HCT116 (cell line): ENCODE data around the gene GNAT1. TPM values are rescaled to one million over a fixed set of nuclear protein-coding genes. Genes with fewer than 3 reads are reported as not detected.

Experiments
- ATAC-seq: fragments of 200-7000 bp; cut with Tn5 transposase; 2 replicates; pipeline ENCODE4 v1.9.1; 2020; ENCODE audit warnings: mild to moderate bottlenecking, moderate library complexity
- BruUV-seq: library from RNA; stranded (reverse); fragments of 400-500 nt; replicated peaks from 2 replicates; lab custom pipeline; 2021; lab: Mats Ljungman, UMichigan
- CTCF ChIA-PET: fragments of 300-600 bp; sonication (Branson Sonifier 250); formaldehyde crosslinking; loops from one replicate; lab custom pipeline; 2021; ENCODE audit warnings: antibody characterized with exemption; lab: Charles Lee
- POLR2A ChIA-PET: fragments of 300-600, 350-600 bp; sonication (Branson Sonifier 250); formaldehyde crosslinking; loops from one replicate; lab custom pipeline; 2021; ENCODE audit warnings: antibody characterized with exemption; lab: Charles Lee
- RAD21 ChIA-PET, 2 experiments: fragments of 300-600 bp; sonication (Branson Sonifier 250); formaldehyde crosslinking; loops; one replicate each; lab custom pipeline; 2023; ENCODE audit warnings: low total read pairs in 2 of 2; ENCODE audit not compliant: uncharacterized antibody in 2 of 2, unreplicated experiment in 2 of 2, low non-redundant PET in 1 of 2; lab: Charles Lee
- DNase-seq: peaks from one replicate; pipeline ENCODE4 v3.0.0-alpha.2; 2010; ENCODE audit warnings: low read depth, low spot score
- H2AFZ ChIP-seq: fragments of 200-600 bp; shearing (Covaris generic), sonication (generic); 2 replicates; pipeline ENCODE4 v1.6.1; 2017; ENCODE audit warnings: low read depth, mixed run types, mixed read lengths, antibody characterized with exemption, low read length; ENCODE audit not compliant: poor library complexity, severe bottlenecking
- H3K27ac ChIP-seq: 2 replicates; pipeline ENCODE4 v1.5.1; 2012; ENCODE audit warnings: low read depth, low read length
- H3K27me3 ChIP-seq: fragments of 200-600 bp; sonication (generic); 2 replicates; pipeline ENCODE4 v1.6.1; 2016; ENCODE audit warnings: mixed run types, low read length, mixed read lengths; ENCODE audit not compliant: insufficient read depth
- H3K36me3 ChIP-seq, 2 experiments: fragments of 200-500 bp in 1 of 2; fragments of 200-600 bp in 1 of 2; sonication (Bioruptor generic) in 1 of 2; sonication (generic) in 1 of 2; 2 replicates each; pipeline versions ENCODE4 v1.5.1 to v1.6.1; 2014 to 2016; ENCODE audit warnings: low read length in 2 of 2, inconsistent platforms in 1 of 2, mixed read lengths in 1 of 2, mixed run types in 1 of 2; ENCODE audit not compliant: insufficient read depth in 2 of 2, control insufficient read depth in 1 of 2
- H3K4me1 ChIP-seq, 2 experiments: fragments of 200-600 bp in 1 of 2; sonication (generic) in 1 of 2; 2 replicates each; pipeline versions ENCODE4 v1.5.1 to v1.6.1; 2012 to 2017; ENCODE audit warnings: low read length in 2 of 2, inconsistent platforms in 1 of 2, mild to moderate bottlenecking in 1 of 2, mixed read lengths in 1 of 2, mixed run types in 1 of 2, moderate library complexity in 1 of 2; ENCODE audit not compliant: insufficient read depth in 2 of 2, control insufficient read depth in 1 of 2
- H3K4me2 ChIP-seq: fragments of 200-600 bp; sonication (generic); 2 replicates; pipeline ENCODE4 v1.6.1; 2017; ENCODE audit warnings: mixed run types, low read length, mixed read lengths
- H3K4me3 ChIP-seq, 2 experiments: fragments of 200-600 bp in 1 of 2; sonication (generic) in 1 of 2; replicated peaks in 1 of 2; 2 replicates each; pipeline ENCODE4 v1.5.1; 2011 to 2016; ENCODE audit warnings: low read length in 2 of 2, control low read depth in 1 of 2, low read depth in 1 of 2, mild to moderate bottlenecking in 1 of 2, mixed read lengths in 1 of 2, mixed run types in 1 of 2
- H3K79me2 ChIP-seq: fragments of 200-600 bp; sonication (generic); 2 replicates; pipeline ENCODE4 v1.6.1; 2017; ENCODE audit warnings: mild to moderate bottlenecking, mixed run types, low read length, moderate library complexity, mixed read lengths; ENCODE audit not compliant: insufficient read depth
- H3K9ac ChIP-seq: fragments of 200-600 bp; sonication (generic); 2 replicates; pipeline ENCODE4 v1.6.1; 2016; ENCODE audit warnings: low read length, mixed read lengths
- H3K9me2 ChIP-seq: fragments of 200-600 bp; sonication (generic), shearing (Covaris generic); 2 replicates; pipeline ENCODE4 v1.6.1; 2017; ENCODE audit warnings: mixed run types, mild to moderate bottlenecking, moderate library complexity; ENCODE audit not compliant: insufficient read depth
- H3K9me3 ChIP-seq, 2 experiments: fragments of 200-500 bp in 1 of 2; fragments of 200-600 bp in 1 of 2; sonication (Bioruptor generic) in 1 of 2; sonication (generic) in 1 of 2; 2 replicates each; pipeline ENCODE4 v1.6.1; 2014 to 2017; ENCODE audit warnings: low read length in 2 of 2, mixed read lengths in 2 of 2, inconsistent platforms in 1 of 2, low read depth in 1 of 2, mild to moderate bottlenecking in 1 of 2, mixed run types in 1 of 2, moderate library complexity in 1 of 2; ENCODE audit not compliant: control insufficient read depth in 1 of 2, insufficient read depth in 1 of 2
- H4K20me1 ChIP-seq: fragments of 200-600 bp; sonication (generic), shearing (Covaris generic); 2 replicates; pipeline ENCODE4 v1.6.1; 2017; ENCODE audit warnings: mixed run types, mild to moderate bottlenecking, moderate library complexity; ENCODE audit not compliant: insufficient read depth
- CBX3 ChIP-seq: IDR thresholded peaks from 2 replicates; pipeline ENCODE4 v1.6.1; 2012; ENCODE audit warnings: low read depth
- EZH2phosphoT487 ChIP-seq: fragments of 200-600 bp; IDR thresholded peaks from 2 replicates; pipeline ENCODE4 v1.6.1; 2018; ENCODE audit warnings: antibody characterized with exemption, borderline replicate concordance
- FOSL1 ChIP-seq: IDR thresholded peaks from 2 replicates; pipeline ENCODE4 v1.6.1; 2012; ENCODE audit warnings: low read depth
- POLR2AphosphoS5 ChIP-seq: IDR thresholded peaks from 2 replicates; pipeline ENCODE4 v1.6.1; 2011; ENCODE audit warnings: mild to moderate bottlenecking, low read depth, low read length, moderate library complexity
- SP1 ChIP-seq: IDR thresholded peaks from 2 replicates; pipeline ENCODE4 v1.6.1; 2012; ENCODE audit warnings: low read depth
- SRF ChIP-seq: IDR thresholded peaks from 2 replicates; pipeline ENCODE4 v1.6.1; 2012; ENCODE audit warnings: low read depth
- ZBTB33 ChIP-seq: IDR thresholded peaks from 2 replicates; pipeline ENCODE4 v1.6.1; 2011; ENCODE audit warnings: mild to moderate bottlenecking, low read length, moderate library complexity; ENCODE audit not compliant: insufficient replicate concordance; ENCODE audit errors: extremely low read depth
- ZFX ChIP-seq: fragments of 450-650 bp; IDR thresholded peaks from 2 replicates; pipeline ENCODE4 v1.6.1; 2017
- intact Hi-C: fragments of 100-400 bp; cut with micrococcal nuclease; formaldehyde crosslinking; loops from 2 replicates; pipeline ENCODE4 v1.10.0; 2022
- total RNA-seq: library from RNA; stranded (reverse); gene quantifications from one replicate; pipeline ENCODE4 v1.2.1, GENCODE V29; 2021; ENCODE audit not compliant: unreplicated experiment
- TF ChIP-seq, protein P1 (sequence below): IDR thresholded peaks from 2 replicates; pipeline ENCODE4 v1.6.1; 2012; ENCODE audit warnings: low read depth
- TF ChIP-seq, protein P2 (sequence below): IDR thresholded peaks from 2 replicates; pipeline ENCODE4 v1.6.1; 2012

The GNAT1 gene
- total RNA-seq, 1 experiment from 2014 or later: not detected

- no TSS peak for BruUV-seq
- Histone ChIP-seq H3K9me2 (no peaks in the 10 kb centered on the region), H3K9me3 (no peaks in the 10 kb centered on the region), H3K27ac (no peak overlapping the region), H3K4me2 (no peak overlapping the region), H3K36me3 (no peaks in the 10 kb centered on the region), H3K4me1 (no peaks in the 10 kb centered on the region), H2AFZ (no peak overlapping the region), H3K79me2 (no peaks in the 10 kb centered on the region), H3K4me3 (no peak overlapping the region), H3K27me3 (no peaks in the 10 kb centered on the region), H4K20me1 (no peaks in the 10 kb centered on the region), H3K9ac (no peak overlapping the region)
- RAD21 ChIA-PET: no interaction called here
- TF ChIP-seq CBX3 (no peak), ZFX (no peak), FOSL1 (no peak), POLR2AphosphoS5 (no peak), SP1 (no peak), ZBTB33 (no peak), SRF (no peak), EZH2phosphoT487 (no peak)
- TF ChIP-seq, protein P1, sequence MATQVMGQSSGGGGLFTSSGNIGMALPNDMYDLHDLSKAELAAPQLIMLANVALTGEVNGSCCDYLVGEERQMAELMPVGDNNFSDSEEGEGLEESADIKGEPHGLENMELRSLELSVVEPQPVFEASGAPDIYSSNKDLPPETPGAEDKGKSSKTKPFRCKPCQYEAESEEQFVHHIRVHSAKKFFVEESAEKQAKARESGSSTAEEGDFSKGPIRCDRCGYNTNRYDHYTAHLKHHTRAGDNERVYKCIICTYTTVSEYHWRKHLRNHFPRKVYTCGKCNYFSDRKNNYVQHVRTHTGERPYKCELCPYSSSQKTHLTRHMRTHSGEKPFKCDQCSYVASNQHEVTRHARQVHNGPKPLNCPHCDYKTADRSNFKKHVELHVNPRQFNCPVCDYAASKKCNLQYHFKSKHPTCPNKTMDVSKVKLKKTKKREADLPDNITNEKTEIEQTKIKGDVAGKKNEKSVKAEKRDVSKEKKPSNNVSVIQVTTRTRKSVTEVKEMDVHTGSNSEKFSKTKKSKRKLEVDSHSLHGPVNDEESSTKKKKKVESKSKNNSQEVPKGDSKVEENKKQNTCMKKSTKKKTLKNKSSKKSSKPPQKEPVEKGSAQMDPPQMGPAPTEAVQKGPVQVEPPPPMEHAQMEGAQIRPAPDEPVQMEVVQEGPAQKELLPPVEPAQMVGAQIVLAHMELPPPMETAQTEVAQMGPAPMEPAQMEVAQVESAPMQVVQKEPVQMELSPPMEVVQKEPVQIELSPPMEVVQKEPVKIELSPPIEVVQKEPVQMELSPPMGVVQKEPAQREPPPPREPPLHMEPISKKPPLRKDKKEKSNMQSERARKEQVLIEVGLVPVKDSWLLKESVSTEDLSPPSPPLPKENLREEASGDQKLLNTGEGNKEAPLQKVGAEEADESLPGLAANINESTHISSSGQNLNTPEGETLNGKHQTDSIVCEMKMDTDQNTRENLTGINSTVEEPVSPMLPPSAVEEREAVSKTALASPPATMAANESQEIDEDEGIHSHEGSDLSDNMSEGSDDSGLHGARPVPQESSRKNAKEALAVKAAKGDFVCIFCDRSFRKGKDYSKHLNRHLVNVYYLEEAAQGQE: no peak
- TF ChIP-seq, protein P2, sequence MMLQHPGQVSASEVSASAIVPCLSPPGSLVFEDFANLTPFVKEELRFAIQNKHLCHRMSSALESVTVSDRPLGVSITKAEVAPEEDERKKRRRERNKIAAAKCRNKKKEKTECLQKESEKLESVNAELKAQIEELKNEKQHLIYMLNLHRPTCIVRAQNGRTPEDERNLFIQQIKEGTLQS: no peak
- no peak for ATAC-seq
- POLR2A ChIA-PET: no interaction called here
- intact Hi-C loops: no loop called here
- CTCF ChIA-PET: interaction anchor here (4.1 kb wide), 1 partner anchor 24 kb away, joined by 26 read pairs; no protein-coding TSS in a partner anchor
- no peak for DNase-seq
These were observed 27.9 kb downstream of the GNAT1 start for GRCh38 chr3:50219285-50219684.
